ENCODE measurements around the gene MCC.

MCC gene

DNA sequence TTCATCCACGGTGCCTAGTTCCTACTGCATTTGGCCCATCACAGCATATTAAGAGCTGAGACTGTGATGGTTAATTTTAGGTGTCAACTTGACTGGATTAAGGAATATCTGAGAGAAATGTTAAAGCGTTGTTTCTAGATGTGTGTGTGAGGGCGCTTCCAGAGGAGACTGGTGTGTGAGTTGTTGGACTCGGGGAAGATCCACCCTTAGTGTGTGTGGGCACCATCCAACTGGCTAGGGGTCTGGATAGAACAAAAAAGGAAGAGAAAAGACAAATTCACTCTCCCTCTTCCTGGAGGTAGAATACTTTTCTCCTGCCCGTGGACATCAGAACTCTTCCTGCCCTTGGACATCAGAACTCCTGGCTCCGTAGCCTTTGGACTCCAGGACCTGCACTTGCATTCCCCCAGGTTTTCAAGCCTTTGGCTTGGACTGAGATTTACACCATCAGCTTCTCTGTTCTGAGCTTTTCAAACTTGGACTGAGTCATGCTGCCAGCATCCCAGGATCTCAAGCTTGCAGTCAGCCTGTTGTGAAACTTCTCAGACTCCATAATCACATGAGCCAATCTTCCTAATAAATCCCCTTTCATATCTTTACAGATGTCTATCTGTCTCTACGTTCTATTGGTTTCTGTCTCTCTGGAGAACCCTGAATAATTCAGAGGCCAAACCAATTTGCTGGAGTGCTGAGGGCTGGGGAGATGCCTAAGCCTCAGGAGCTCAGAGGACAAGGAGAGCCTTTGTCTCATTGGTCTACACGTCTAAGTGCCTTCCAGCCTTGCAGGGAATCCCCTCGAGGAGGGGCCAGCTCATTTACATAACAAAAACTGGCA, 347.2 kb downstream of the MCC start:
- no peak overlapping the region for H3K4me3 ChIP-seq (ENCODE audit: low read depth, low read length)
- no peak for DNase-seq (ENCODE audit: low read depth)
- TF ChIP-seq, protein P1, sequence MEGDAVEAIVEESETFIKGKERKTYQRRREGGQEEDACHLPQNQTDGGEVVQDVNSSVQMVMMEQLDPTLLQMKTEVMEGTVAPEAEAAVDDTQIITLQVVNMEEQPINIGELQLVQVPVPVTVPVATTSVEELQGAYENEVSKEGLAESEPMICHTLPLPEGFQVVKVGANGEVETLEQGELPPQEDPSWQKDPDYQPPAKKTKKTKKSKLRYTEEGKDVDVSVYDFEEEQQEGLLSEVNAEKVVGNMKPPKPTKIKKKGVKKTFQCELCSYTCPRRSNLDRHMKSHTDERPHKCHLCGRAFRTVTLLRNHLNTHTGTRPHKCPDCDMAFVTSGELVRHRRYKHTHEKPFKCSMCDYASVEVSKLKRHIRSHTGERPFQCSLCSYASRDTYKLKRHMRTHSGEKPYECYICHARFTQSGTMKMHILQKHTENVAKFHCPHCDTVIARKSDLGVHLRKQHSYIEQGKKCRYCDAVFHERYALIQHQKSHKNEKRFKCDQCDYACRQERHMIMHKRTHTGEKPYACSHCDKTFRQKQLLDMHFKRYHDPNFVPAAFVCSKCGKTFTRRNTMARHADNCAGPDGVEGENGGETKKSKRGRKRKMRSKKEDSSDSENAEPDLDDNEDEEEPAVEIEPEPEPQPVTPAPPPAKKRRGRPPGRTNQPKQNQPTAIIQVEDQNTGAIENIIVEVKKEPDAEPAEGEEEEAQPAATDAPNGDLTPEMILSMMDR (IDR thresholded peaks at IDR 0.05; ENCODE audit: low read depth, low read length, missing control alignments) = no peak

DNA sequence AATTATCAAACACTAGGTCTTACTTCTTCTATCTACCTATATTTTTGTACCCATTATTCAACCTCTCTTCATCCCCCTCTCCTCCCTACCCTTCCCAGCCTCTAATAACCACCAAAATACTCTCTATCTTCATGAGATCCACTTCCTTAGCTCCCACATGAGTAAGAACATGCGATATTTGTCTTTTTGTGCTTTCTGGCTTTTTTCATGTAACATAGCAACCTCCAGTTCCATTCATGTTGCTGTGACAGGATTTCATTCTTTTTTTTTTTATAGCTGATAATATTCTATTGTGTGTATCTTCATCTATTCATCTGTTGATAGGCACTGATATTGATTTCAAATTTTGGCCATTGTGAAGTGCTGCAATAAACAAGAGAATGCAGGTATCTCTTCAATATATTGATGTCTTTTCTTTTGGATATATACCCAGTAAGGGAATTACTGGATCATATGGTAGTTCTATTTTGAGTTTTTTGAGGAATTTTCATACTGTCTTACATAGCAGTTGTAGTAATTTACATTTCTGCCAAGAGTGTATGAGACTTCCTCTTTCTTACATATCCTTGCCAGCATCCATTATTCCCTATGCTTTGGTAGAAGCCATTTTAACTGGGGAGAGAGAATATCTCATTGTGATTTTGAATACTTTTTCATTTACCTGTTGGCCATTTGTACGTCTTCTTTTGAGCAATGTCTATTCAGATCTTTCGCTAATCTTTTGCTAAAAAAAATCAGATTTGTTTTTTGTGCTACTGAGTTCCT, 354.9 kb downstream of the MCC start:
- TF ChIP-seq, protein P1 (IDR thresholded peaks at IDR 0.05; ENCODE audit: low read depth, low read length, missing control alignments) = no peak
- DNase-seq (ENCODE audit: low read depth) = no peak
- H3K4me3 ChIP-seq (ENCODE audit: low read depth, low read length) = no peak overlapping the region

DNA sequence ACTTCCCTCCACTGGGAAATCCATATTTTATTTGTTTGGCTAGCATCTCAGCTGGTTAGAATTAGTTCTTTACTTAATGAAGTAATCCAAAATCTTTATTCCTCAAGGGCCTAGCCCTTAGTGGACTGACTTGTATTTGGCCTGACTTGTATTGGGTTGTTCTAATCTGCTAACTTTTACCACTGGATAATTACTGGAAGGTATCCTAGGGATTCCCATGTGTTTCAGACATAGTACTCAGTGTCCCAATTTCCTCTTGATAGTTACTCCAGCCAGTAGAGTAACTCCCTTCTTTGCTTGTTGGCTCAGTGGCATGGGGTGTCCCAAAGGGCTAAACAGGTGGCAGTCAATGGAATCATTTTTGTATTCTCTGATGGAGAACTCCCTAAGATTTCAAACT, 355.7 kb downstream of the MCC start:
- no peak for DNase-seq (ENCODE audit: low read depth)
- H3K4me3 ChIP-seq (ENCODE audit: low read depth, low read length) = no peak overlapping the region
- TF ChIP-seq, protein P1 (IDR thresholded peaks at IDR 0.05; ENCODE audit: low read depth, low read length, missing control alignments) = no peak

DNA sequence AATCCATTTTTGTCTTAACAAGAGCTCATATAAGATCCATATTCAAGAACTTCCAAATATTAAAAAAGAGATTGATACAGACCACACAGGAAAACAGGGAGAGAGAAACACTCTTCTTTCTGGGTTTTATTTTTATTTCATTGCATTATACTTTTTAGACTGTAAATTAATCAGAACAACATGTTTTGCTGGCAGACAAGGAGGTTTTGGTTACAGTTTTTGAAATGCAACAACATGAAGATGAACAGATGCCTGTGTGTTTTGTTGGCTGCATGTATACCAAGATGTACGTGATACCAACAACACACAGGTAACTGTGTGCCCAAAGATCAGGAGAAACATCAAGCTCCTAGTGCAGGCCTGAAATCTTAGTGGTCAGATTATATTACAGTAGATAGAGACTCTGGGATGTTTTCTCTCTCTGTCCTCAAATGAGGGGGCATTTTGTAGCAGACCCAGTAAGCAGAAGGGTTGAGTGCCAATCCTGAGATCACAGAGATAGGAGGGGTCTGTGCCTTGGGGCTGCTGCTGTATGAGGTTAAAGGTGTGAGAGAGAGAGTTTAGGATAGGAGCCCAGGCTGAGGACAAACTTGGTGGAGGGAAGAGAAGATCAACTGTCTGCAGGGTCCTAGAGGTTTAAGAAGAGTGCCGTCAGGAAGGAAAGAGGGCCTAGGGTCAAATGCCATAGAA, 359.5 kb downstream of the MCC start:
- H3K4me3 ChIP-seq (ENCODE audit: low read depth, low read length) = no peak overlapping the region
- TF ChIP-seq, protein P1 (IDR thresholded peaks at IDR 0.05; ENCODE audit: low read depth, low read length, missing control alignments) = no peak
- no peak for DNase-seq (ENCODE audit: low read depth)

DNA sequence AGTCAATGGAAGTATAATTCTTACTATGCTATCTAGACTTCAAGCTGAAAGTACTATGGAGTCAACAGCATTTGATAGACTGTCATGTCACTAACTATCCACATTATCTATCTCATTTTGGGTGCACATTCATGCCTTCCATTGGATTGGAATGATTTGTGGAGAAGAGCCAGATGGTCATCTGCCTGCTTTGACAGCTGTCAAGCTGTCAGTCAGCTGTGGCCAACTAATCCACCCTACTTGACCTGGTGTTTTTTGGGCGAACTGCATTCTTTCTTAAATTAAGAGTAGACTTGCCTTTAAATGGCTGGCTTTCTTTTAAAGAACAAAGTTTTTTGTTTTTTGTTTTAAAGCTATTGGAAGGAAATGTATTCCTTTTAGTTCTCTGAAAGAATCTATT, 360.2 kb downstream of the MCC start:
- TF ChIP-seq, protein P1 (IDR thresholded peaks at IDR 0.05; ENCODE audit: low read depth, low read length, missing control alignments) = no peak
- DNase-seq (ENCODE audit: low read depth) = no peak
- H3K4me3 ChIP-seq (ENCODE audit: low read depth, low read length) = no peak overlapping the region

DNA sequence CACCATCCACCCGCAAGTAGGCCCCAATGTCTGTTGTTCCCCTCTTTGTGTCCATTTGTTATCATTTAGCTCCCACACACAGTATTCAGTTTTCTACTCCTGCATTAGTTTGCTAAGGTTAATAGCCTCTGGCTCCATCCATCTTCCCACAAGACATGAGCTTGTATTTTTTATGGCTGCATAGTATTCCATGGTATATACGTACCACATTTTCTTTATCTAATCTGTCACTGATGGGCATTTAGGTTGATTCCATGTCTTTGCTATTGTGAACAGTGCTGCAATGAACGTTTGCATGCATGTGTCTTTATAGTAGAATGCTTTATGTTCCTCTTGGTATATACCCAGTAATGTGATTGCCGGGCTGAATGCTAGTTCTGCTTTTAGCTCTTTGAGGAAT, 361.2 kb downstream of the MCC start:
- TF ChIP-seq, protein P1 (IDR thresholded peaks at IDR 0.05; ENCODE audit: low read depth, low read length, missing control alignments) = no peak
- H3K4me3 ChIP-seq (ENCODE audit: low read depth, low read length) = no peak overlapping the region
- no peak for DNase-seq (ENCODE audit: low read depth)
